ENCODE data around the gene PRKCA. TPM values are rescaled to one million over a fixed set of nuclear protein-coding genes. Genes with fewer than 3 reads are reported as not detected.

Gene PRKCA
- total and polyA plus RNA-seq, 2 experiments from 2014 or later, result 6.4 to 35.4 TPM

GRCh38 chr17:66605541-66605940 is 303.1 kb downstream of the PRKCA start:
- ATAC-seq (no peak), DNase-seq (ENCODE audit: low spot score) (no peak)
- H3F3A ChIP-seq (replicated peaks; ENCODE audit: low read depth), result no peaks in the 10 kb centered on the region
- H3K36me3 Mint-ChIP-seq (ENCODE audit: low read depth), result peaks cover 11% of the 10 kb centered on the region
- H3K4me3 ChIP-seq, result no peak overlapping the region
- H2AFZ ChIP-seq, result no peak overlapping the region
- H3K27me3 ChIP-seq (ENCODE audit: insufficient read depth), result no peaks in the 10 kb centered on the region
- no peaks in the 10 kb centered on the region for H4K20me1 ChIP-seq (replicated peaks; ENCODE audit: insufficient read depth)
- H3K4me1 ChIP-seq (ENCODE audit: insufficient read depth), result peaks cover 8% of the 10 kb centered on the region
- H3K4me3 Mint-ChIP-seq, result no peak overlapping the region
- no peak overlapping the region for H3K27ac Mint-ChIP-seq
- peaks cover 9% of the 10 kb centered on the region; the same call in 2 of the 3 replicates for H3K9me3 Mint-ChIP-seq
- no peak overlapping the region for H3K27ac ChIP-seq (ENCODE audit: low read depth)
- peaks cover 13% of the 10 kb centered on the region for H3K4me1 Mint-ChIP-seq
- peaks cover 1% of the 10 kb centered on the region for H3K27me3 Mint-ChIP-seq (ENCODE audit: insufficient read depth, low read depth, poor library complexity)
- H3K36me3 ChIP-seq (ENCODE audit: insufficient read depth), result no peaks in the 10 kb centered on the region
- H3K4me2 ChIP-seq, result no peak overlapping the region
- TF ChIP-seq, protein P1, sequence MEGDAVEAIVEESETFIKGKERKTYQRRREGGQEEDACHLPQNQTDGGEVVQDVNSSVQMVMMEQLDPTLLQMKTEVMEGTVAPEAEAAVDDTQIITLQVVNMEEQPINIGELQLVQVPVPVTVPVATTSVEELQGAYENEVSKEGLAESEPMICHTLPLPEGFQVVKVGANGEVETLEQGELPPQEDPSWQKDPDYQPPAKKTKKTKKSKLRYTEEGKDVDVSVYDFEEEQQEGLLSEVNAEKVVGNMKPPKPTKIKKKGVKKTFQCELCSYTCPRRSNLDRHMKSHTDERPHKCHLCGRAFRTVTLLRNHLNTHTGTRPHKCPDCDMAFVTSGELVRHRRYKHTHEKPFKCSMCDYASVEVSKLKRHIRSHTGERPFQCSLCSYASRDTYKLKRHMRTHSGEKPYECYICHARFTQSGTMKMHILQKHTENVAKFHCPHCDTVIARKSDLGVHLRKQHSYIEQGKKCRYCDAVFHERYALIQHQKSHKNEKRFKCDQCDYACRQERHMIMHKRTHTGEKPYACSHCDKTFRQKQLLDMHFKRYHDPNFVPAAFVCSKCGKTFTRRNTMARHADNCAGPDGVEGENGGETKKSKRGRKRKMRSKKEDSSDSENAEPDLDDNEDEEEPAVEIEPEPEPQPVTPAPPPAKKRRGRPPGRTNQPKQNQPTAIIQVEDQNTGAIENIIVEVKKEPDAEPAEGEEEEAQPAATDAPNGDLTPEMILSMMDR (conservative IDR thresholded peaks at IDR 0.05; ENCODE audit: low read depth in 2 of 2), result no peak
- TF ChIP-seq STAT1 (IDR thresholded peaks at IDR 0.05; ENCODE audit: unreplicated experiment) (no peak), NANOG (IDR thresholded peaks at IDR 0.05; ENCODE audit: borderline replicate concordance) (no peak), EZH2phosphoT487 (IDR thresholded peaks at IDR 0.05; ENCODE audit: unreplicated experiment) (no peak), ZNF331 (CRISPR knock-in tag; IDR thresholded peaks at IDR 0.05; ENCODE audit: low read depth) (no peak), POLR2AphosphoS5 (IDR thresholded peaks at IDR 0.05; ENCODE audit: low read depth) (no peak), ETS1 (IDR thresholded peaks at IDR 0.05) (no peak), CREB1 (CRISPR knock-in tag; IDR thresholded peaks at IDR 0.05; ENCODE audit: low read depth) (no peak)
- no peaks in the 10 kb centered on the region for H3K9me2 ChIP-seq (ENCODE audit: insufficient read depth)
- no peaks in the 10 kb centered on the region for H3K79me2 ChIP-seq (replicated peaks; ENCODE audit: insufficient read depth)

DNA sequence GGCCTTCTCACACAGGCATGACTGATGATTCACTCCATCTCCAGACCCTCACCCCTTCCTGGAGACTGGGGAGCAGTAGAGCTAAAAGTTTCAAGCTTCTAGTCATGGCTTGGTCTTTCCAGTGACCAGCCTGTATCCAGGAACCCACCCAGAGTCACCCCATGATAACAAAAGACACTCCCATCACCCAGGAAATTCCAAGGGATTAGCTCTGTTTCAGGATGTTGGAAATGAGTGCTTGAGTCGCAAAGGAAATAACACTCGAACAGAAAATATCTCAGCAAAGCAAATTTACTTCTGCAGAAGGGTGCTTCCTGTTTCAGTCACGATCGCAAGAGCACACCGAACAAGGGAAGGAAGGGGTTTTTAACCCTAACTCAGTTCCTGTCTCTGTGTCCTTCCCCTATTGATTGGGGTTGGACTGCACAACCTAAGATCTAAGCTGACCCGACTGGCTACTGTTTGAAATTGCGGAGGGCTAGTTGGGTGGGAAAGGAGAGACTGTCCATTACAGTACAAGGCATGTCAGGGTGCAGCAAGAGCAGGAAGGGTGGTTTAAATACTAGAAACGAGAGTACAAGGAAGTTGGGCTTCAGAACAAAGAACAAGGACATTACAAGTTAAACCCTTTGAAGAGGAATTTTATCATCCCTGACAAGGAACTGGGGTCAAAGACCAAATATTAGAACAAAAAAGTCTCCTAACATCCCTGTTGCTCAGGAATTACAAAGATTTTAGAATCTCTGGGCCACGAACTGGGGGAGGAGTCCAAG is 308.1 kb downstream of the PRKCA start:
- no peak for ATAC-seq
- no peaks in the 10 kb centered on the region for H3K27me3 Mint-ChIP-seq (ENCODE audit: insufficient read depth, low read depth, poor library complexity)
- TF ChIP-seq, protein P1 (conservative IDR thresholded peaks at IDR 0.05; ENCODE audit: low read depth in 2 of 2), result no peak
- TF ChIP-seq NANOG (IDR thresholded peaks at IDR 0.05; ENCODE audit: borderline replicate concordance) (no peak), STAT1 (IDR thresholded peaks at IDR 0.05; ENCODE audit: unreplicated experiment) (no peak), EZH2 (IDR thresholded peaks at IDR 0.05; ENCODE audit: low read depth, unreplicated experiment) (no peak), ZNF114 (CRISPR knock-in tag; IDR thresholded peaks at IDR 0.05) (no peak), POLR2AphosphoS5 (IDR thresholded peaks at IDR 0.05; ENCODE audit: low read depth) (no peak), EZH2phosphoT487 (IDR thresholded peaks at IDR 0.05; ENCODE audit: unreplicated experiment) (no peak)
- TF ChIP-seq, protein P2, sequence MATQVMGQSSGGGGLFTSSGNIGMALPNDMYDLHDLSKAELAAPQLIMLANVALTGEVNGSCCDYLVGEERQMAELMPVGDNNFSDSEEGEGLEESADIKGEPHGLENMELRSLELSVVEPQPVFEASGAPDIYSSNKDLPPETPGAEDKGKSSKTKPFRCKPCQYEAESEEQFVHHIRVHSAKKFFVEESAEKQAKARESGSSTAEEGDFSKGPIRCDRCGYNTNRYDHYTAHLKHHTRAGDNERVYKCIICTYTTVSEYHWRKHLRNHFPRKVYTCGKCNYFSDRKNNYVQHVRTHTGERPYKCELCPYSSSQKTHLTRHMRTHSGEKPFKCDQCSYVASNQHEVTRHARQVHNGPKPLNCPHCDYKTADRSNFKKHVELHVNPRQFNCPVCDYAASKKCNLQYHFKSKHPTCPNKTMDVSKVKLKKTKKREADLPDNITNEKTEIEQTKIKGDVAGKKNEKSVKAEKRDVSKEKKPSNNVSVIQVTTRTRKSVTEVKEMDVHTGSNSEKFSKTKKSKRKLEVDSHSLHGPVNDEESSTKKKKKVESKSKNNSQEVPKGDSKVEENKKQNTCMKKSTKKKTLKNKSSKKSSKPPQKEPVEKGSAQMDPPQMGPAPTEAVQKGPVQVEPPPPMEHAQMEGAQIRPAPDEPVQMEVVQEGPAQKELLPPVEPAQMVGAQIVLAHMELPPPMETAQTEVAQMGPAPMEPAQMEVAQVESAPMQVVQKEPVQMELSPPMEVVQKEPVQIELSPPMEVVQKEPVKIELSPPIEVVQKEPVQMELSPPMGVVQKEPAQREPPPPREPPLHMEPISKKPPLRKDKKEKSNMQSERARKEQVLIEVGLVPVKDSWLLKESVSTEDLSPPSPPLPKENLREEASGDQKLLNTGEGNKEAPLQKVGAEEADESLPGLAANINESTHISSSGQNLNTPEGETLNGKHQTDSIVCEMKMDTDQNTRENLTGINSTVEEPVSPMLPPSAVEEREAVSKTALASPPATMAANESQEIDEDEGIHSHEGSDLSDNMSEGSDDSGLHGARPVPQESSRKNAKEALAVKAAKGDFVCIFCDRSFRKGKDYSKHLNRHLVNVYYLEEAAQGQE (IDR thresholded peaks at IDR 0.05; ENCODE audit: unreplicated experiment), result no peak

More for the DNA sequence above, 308.1 kb downstream of the PRKCA start:
- no peaks in the 10 kb centered on the region for H3K36me3 ChIP-seq (ENCODE audit: insufficient read depth)
- H3K79me2 ChIP-seq (replicated peaks; ENCODE audit: insufficient read depth), result no peaks in the 10 kb centered on the region
- no peaks in the 10 kb centered on the region for H4K20me1 ChIP-seq (replicated peaks; ENCODE audit: insufficient read depth)
- no peak overlapping the region for H3K4me2 ChIP-seq
- Mint-ChIP-seq H3K4me1 (peaks cover 2% of the 10 kb centered on the region; the same call in 1 of the 3 replicates), H3K36me3 (ENCODE audit: low read depth) (peaks cover 6% of the 10 kb centered on the region), H3K27ac (no peak overlapping the region), H3K9me3 (peaks cover 17% of the 10 kb centered on the region; the same call in 2 of the 3 replicates), H3K4me3 (no peak overlapping the region)
- H2AFZ ChIP-seq, result no peak overlapping the region
- no peak overlapping the region for H3K4me3 ChIP-seq
- no peak overlapping the region for H3K27ac ChIP-seq (ENCODE audit: low read depth)
- H3K27me3 ChIP-seq (ENCODE audit: insufficient read depth), result no peaks in the 10 kb centered on the region
- no peak for DNase-seq (ENCODE audit: low spot score)
- no peaks in the 10 kb centered on the region for H3F3A ChIP-seq (replicated peaks; ENCODE audit: low read depth)
- H3K4me1 ChIP-seq (ENCODE audit: insufficient read depth), result no peaks in the 10 kb centered on the region
- no peaks in the 10 kb centered on the region for H3K9me2 ChIP-seq (ENCODE audit: insufficient read depth)
